NCI-H1092 (cell line): Measurements from ENCODE around the gene TMCC2.

Source experiments
- DNase-seq: peaks from one replicate; lab custom pipeline; 2025; lab: John Stamatoyannopoulos, UW

TMCC2 gene

GRCh38 chr1:205260948-205261732 is 33.4 kb downstream of the TMCC2 start:
- DNase-seq: no peak

- DNase-seq: no peak
These were observed 34.4 kb downstream of the TMCC2 start for GRCh38 chr1:205261946-205262691.

- no peak for DNase-seq
These were observed 35.0 kb downstream of the TMCC2 start for GRCh38 chr1:205262731-205263171.

GRCh38 chr1:205263580-205264190 is 35.9 kb downstream of the TMCC2 start:
- DNase-seq: no peak

GRCh38 chr1:205266611-205267305 is 39.0 kb downstream of the TMCC2 start:
- no peak for DNase-seq

DNA sequence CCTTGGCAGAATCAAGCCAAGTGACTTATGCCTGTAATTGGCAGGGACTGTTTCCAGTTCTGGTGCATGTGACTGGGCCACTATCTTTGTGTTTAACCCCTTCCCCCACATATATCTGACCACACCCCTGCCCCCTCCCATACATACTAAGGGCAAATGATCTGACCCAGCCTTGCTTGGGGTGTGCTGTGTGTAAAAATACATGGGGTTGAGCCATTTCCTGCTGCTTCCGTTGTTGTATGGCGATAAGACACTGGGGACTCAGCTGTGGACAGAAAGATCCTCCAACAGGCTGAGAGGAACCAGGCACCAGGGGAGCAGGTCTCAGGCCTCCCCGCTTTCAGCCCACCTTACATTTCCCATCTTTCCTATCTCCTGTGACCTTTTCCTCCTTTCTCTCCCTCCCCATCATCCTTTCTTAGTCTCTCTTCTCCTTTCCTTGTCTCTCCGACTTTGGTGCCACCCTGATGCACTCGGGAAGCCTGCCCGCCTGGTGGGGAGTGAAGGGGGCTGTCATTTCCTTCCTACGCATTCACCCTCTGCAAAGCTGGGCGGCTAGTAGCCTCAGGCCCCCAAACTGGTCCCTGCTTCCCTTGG is 39.7 kb downstream of the TMCC2 start:
- DNase-seq: no peak

DNA sequence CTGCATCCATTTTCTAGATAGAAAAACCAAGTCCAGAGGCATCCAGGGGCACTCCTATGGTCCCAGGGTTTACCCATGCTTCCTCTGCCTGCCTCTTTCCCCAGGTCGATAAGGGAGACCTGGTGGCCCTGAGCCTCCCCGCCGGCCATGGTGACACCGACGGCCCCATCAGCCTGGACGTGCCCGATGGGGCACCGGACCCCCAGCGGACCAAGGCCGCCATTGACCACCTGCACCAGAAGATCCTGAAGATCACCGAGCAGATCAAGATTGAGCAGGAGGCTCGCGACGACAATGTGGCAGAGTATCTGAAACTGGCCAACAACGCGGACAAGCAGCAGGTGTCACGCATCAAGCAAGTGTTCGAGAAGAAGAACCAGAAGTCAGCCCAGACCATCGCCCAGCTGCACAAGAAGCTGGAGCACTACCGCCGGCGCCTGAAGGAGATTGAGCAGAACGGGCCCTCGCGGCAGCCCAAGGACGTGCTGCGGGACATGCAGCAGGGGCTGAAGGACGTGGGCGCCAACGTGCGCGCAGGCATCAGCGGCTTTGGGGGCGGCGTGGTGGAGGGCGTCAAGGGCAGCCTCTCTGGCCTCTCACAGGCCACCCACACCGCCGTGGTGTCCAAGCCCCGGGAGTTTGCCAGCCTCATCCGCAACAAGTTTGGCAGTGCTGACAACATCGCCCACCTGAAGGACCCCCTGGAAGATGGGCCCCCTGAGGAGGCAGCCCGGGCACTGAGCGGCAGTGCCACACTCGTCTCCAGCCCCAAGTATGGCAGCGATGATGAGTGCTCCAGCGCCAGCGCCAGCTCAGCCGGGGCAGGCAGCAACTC is 41.3 kb downstream of the TMCC2 start:
- DNase-seq: no peak

DNA sequence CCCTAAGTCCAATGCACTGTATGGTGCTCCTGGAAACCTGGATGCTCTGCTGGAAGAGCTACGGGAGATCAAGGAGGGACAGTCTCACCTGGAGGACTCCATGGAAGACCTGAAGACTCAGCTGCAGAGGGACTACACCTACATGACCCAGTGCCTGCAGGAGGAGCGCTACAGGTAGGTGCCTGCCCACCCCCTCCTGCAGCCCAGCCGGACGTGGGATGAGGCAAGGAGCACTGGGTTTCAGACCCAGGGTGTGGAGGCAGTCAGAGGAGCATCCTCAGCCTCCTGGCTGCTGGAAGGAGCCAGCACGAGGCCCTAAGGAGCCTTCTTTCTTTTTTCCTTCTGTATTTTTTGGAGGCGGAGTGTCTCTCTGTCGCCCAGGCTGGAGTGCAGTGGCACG is 42.0 kb downstream of the TMCC2 start:
- no peak for DNase-seq

- no peak for DNase-seq
These were observed 42.5 kb downstream of the TMCC2 start for GRCh38 chr1:205270271-205270670.

DNA sequence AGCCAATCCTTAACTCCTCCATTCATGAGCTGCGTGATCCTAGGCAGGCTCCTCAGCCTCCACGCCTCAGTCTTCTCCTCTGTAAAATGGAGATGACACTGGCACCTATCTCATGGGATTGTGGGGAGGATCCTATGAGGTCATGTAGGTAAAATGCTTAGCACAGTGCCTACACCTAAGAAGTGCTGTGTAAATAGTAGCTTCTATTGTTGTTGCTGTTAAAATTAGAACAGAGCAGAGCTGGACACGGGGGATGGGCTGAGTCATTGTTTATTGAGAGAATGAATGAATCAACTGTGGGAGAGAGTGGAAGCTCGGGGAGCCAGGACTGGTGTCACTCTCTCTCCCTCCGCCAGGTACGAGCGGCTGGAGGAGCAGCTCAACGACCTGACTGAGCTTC is 43.0 kb downstream of the TMCC2 start:
- no peak for DNase-seq

DNA sequence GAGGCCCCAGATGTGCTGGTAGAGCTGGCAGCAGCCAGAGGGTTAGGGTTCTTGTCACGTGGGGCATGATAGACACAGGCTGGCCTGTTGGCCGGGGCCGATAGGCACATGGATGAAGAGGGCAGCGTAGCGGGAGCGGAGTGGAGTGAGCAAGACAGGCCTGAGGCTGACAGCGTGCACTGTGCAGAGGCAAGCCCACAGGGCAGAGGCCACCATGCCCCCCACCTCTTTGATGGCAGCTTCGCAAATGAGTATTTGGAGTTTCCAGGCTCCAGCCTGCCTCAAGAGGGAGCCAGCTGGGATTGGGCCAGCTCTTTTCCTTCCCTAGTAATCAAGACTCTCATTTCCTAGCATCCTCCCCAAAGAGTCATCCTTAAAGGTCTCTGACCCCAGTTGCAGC is 43.5 kb downstream of the TMCC2 start:
- no peak for DNase-seq

- no peak for DNase-seq
These were observed 44.0 kb downstream of the TMCC2 start for GRCh38 chr1:205271745-205272144.

DNA sequence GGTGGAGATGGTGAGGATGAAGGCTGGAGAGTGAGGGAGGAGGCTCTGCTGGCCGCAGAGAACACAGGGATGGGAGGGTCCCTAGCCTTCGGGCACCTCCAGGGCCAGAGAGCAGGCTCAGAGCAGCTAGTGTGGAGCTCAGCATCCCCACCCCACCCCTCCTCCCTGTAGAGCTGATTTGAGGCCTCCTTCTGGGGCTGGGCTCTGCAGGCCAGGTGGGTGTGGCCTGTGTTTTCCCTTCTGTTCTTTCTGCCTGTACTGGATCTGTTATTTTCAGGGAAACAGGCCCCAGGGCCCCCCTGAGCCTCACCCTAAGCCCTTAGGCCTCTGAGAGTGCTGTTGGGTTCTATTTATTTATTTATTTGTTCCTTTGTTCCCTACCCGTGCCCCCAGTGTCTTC is 44.8 kb downstream of the TMCC2 start:
- DNase-seq: no peak

DNA sequence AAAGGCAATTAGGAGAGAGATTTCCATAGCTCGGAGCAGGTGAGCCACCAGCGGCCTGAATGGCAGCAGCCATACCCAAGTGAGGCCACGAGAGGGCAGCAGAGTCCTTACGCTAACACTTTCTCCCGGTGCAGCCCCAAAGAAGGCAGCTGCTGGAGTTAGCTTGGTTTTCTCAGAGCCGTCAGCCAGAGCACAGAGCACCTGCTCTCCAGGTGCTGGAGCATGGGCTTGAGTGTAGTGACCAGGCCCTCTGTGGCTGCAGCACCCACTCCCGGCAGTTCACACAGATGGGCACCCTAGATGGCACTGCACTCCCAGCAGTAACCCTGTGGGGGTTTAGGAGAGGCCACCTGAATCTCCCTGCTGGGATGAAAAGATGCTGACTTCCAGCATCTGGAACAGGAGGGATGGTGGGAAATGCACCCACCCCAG is 45.8 kb downstream of the TMCC2 start:
- peak; percentile 87 for DNase-seq

GRCh38 chr1:205274041-205274691 is 46.4 kb downstream of the TMCC2 start:
- no peak for DNase-seq

DNA sequence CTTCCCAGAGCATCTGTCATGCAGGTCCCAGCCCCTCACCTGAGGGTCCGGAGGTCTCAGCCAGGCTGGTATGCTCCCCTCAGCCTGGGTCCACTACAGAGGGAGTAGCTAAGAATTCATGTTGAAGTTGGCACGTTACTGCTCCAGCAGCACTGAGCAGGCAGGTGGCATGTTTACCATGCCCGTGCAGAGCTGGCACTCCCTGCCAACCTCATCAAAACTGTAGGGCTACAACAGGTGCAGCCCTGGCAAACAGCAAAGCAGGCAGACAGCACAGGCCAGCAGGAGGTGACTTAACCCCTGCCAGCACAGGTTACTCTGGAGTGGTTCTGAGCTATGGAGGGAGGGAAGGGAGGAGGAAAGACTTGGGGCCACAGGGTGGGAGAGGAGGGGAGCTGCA is 47.4 kb downstream of the TMCC2 start:
- peak; percentile 84 for DNase-seq

DNA sequence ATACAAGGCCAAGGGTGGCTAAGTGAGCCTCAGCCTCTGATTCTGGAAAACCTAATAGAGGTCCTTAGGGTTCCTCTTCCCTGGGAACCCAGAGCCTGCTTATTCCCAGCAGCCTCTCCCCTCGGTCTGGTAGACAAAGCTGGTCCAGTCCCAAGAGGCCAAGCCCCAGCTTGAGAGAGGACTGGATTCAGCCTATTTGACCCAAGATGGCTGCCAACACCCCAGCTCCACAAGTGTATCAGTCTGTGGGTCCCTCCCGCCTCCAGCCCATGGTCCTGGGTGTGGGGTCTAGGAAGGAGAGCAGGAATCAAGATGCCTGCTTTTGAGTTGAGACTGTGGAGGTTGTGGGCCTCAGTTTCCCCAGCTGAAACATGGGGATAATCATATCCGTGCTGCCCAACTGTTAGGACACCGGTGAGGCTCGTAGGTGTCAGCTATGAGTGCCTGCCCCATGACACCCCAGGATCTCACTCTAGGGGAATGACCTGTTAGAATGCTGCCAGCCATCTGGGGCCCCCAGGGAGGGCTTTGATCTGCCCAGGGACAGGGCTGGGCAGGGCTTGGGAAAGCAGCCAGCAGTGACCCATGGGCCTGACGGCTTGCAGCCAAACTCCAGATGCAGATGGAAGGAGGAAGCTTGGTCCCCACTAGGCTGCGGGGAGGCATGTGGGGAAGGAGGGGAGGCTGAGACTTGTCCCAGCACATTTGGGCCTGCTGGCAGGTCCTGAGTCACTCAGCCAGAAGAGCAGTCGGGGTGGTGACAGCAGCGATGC is 48.4 kb downstream of the TMCC2 start:
- no peak for DNase-seq

GRCh38 chr1:205276689-205277065 is 48.9 kb downstream of the TMCC2 start:
- no peak for DNase-seq

DNA sequence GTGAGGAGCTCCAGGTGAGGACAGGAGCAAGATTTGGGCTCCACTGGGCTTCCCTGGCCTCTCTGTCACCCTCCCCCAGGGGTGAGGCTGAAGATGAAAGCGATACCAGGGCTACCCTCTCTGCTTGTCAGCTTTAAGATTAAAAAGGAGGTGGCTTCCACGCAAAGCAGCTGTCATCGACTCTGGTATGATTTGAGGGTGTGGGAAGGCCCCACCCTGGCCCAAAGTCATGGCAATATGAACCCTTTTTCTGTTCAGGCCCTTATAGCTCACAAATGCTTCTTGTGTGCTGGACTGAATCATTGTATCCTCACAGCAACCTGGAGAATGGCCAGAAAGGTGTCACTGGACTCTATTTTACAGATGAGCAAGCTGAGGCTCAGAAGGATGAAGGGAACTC is 52.2 kb downstream of the TMCC2 start:
- no peak for DNase-seq
